NCI-H128 (cell line): ENCODE results near the gene LRRC8E.

Source experiments
- DNase-seq: peaks from one replicate; lab custom pipeline; 2025; ENCODE audit not compliant: unreplicated experiment; lab: John Stamatoyannopoulos, UW

Gene LRRC8E

DNA sequence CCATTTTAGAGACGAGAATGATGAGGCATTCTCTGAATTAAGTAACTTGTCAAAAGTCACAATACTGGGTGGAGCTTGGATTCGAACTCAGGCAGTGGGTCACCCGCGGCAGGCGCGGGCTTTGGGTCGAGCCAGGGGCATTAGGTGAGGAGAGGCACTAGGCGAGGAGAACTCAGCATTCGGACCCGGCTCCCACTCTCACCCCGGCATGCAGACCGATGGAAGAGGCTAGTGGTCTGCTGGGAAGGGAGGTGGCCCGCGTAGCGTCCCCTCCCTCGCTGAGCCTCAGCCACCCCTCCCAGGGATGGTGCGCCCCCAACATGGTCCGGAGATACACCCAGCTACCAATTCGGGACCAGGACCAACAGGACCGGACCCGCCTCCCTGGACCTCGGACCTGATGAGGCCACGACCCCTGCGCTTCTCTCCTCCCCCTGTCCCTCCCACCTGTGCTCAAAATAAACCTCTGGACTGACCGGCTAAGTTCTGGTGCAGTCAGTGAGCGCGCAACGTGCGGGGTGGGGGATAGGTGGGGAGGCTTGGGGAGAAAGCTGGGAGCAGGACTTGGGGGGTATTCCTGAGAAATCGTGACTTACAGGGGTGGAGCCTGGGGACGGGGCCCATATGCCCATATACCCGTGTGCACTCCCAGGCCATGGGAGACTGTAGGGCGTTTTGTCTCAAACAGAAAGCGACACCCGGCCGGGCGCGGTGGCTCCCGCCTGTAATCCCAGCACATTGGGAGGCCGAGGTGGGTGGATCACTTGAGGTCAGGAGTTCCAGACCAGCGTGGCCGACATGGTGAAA is 30.5 kb downstream of the LRRC8E start:
- DNase-seq: no peak

DNA sequence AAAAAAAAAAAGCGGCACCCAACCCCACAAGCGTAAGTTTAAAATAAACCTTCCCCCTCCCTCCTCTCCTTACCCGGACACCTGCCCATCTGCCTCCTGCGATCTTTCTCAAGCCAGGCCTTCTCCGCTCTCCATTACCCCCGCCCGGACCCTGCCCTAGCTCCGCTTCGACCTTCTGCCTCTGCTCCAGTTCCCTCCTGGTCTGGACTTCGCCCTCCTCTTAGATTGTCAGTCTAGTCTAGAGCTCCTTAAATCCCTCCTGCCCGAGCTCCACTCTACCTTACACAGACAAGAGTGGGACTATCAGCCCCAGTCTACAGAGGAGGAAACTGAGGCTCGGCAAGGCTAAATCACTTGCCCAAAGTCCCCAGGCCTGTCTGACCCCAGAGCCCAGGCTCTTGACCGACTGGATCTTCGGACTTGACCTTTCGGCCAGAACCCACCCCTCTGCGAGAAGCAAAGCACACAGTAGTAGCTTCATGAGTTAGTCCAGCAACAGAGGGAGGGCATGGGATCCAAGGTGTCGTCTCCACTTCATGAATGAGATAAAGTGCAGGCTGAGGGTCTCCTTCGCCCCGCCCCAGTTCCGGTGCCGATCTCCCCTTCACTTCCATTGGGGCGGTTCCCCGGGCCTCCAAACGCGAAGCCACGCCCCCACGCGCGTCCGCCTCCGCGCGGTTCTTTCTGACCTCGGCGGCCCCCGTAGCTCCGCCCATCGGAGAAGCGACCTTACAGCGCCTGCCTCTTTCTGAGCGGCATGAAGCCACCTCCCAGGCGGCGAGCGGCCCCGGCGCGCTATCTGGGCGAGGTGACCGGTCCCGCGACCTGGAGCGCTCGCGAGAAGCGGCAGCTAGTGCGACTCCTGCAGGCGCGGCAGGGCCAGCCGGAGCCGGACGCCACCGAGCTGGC is 31.6 kb downstream of the LRRC8E start, which contains the start of gene SNAPC2:
Gene SNAPC2, plus strand, starts transcription at position 729 of the 909 bp plus-strand sequence. Its CDS starts 29 bp downstream, at position 758.
- peak; percentile 82 for DNase-seq

DNA sequence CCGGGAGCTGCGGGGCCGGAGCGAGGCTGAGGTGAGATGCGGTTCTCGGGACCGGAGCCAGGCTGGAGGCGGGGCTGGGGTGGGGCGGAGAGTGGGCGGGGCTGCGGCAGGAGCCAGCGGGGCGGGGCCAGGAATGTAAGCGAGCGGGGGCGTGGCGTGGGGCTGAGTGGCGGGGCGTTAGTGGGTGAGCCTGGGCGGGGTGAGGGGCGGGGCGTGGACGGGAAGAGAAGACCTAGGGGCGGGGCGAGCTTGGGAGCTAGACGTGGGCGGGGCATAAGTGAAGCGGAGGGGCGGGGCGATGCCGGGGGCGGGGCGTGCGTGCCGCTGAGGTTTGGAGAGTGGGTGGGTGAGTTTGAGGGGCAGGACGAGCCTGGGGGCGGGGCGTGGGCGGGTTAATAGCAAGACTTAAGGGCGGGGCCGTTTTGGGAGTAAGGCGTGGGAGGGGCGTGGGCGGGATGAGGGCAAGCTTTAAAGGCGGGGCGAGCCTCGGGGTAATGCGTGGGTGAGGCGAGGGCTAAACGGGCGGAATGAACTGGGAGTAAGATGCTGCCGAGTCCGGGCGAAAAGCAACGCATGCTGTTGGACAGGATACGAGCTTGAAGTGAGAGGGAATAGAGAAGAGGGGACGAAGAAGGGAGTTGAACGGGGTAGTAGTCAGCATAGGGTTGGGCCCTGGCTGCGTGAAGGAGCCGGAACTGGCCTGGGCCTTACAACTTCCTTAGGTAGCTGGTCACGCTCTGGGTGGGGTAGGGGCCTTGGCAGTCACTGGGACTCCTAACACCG is 32.4 kb downstream of the LRRC8E start:
- peak; percentile 93 for DNase-seq

DNA sequence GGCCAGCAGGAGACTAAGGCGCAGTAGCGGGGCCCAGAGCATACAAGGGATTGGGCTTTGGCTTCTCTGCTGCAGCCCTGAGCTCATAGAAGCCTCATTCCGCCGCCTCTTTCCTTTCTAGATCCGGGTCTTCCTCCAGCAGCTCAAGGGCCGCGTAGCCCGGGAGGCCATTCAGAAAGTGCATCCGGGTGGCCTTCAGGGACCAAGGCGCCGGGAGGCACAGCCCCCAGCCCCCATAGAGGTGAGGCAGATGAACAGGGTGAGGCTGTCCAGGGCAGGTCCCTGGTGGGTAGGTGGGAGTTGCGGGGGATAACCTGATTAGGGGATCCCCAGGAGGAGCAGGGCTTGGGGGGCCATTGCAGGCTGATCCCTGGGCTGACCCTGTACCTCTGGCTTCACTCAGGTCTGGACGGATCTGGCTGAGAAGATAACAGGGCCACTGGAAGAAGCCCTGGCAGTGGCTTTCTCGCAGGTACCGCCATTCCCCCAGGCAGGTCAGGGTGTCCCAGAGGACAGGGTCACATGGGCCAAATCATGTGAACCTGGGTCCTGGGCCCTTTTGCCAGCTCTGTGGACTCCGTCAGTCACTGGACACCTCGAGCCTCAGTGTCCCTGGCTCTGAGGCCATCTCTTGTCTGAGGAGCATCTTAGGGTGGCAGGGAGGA is 33.1 kb downstream of the LRRC8E start:
- no peak for DNase-seq

DNA sequence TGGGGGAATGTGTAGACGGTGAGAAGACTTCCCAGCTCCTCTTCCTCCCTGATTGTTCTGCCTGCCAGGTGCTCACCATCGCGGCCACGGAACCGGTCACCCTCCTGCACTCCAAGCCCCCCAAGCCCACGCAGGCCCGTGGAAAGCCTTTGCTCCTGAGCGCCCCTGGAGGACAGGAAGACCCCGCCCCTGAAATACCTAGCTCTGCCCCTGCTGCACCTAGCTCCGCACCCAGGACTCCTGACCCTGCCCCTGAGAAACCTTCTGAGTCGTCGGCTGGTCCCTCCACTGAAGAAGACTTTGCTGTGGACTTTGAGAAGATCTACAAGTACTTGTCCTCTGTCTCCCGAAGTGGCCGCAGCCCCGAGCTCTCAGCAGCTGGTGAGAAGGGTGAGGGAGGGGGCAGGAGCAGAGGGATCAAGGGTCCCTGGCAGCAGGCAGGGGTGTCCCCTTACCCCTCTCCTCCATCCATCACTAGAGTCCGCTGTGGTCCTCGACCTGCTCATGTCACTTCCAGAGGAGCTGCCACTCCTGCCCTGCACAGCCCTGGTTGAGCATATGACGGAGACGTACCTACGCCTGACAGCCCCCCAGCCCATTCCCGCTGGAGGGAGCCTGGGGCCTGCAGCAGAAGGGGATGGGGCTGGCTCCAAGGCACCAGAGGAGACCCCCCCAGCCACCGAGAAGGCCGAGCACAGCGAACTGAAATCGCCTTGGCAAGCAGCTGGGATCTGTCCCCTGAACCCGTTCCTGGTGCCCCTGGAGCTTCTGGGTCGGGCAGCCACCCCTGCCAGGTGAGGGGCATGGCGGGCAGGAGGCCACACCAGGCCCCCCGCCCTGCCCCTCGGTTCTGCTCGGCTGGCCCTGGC is 33.9 kb downstream of the LRRC8E start:
- DNase-seq: no peak

DNA sequence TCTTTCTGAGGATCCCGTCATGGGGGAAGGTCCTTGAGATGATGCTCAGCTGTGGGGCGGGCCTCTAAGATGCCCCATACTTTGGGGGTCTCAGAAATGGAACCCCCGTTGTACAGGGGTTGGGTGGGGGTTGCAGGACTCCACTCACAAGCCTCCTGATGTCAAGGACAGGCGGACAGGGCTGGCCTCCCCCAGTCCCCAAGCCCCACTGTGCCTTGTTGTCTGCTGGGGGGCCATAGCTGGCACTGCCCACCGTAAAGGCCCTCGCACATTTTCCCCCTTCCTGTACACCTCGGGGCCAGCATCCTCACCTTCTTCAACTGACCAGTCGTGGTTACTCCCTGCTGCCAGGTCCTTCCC is 34.5 kb downstream of the LRRC8E start:
- DNase-seq: no peak

DNA sequence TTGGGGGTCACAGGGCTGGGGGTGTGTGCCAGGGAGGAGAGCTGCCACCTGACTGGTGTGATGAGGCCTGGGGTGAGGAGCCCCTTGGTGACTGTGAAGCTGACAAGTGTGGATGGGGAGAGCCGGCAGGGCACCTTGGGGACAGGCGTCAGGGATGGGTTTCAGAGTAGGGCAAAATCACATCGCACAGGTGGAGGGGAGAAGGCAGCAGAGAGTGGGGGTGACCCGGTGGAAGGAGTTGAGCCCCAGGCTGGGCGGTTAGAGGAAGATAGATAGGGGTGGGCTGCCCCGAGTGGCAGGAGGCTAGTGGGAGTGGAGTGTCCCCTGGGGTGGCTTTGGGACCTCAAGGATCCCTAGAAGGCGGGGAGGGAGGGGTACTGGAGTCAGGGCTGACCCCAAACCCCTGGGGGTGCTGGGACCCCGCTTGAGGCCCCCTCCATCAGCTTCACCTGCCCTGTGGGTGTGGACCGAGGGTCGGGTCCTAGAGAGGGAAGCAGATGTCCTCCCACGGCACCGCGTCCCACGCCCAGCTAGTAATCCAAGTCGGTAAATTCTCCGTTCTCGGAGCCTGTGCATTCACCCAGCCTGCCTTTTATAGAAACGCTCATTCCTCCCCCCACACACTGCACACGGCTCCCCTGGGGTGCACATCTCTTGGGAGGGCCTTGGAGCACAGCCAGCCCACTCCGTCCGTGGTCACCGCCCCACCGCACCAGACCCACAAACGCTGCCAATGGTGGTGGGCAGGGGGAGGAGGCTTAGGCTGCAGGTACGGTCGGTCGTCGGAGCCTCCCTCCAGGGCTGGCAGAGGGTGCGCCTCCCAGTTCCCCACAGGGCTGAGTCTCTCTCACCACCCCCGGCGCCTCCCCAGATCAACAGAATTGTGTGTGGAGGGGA is 35.2 kb downstream of the LRRC8E start:
- DNase-seq: no peak

DNA sequence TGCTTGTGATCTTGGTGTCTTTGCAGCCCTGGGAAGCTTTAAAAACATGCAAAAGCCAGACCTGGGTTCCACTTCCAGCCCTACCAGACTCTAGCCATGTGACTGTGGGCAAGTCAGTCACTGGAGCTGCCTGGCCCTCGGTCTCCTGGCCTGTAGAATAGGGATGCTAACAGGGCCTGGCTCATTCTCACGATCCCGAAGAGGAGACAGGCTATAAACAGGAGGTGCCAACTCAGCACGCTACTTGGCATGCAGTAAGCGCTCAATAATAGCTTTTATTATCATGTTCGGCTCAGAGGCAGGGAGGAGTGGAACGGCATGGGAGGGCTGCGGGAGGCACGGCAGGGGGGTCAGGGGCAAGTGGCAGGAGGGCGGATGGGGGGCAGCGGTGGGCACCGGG is 35.9 kb downstream of the LRRC8E start:
- no peak for DNase-seq

DNA sequence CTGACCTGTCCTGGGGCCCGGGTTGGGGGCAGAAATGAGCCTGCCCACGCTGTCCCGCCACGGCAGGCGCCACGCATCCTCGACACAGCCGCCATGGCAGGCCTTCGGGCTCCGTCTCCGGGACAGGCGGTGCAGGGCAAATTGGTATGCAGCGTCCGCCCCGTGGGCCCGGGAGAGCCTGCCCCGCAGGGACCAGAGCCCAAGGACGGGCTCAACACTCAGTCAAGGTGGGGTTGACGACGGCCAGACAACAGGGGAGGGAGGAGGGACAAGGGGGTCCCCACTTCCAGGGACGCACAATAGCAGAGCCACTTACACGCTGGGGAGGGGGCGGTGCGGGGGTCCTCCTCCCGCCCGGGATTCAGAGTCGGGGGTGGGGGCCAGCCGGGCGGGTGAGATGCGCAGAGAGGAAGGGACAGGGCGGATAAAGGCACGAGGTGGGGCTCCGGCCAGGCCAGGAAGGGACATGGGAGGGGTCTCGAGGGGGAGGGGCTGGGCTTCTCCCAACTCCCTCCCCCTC is 36.4 kb downstream of the LRRC8E start:
- no peak for DNase-seq

DNA sequence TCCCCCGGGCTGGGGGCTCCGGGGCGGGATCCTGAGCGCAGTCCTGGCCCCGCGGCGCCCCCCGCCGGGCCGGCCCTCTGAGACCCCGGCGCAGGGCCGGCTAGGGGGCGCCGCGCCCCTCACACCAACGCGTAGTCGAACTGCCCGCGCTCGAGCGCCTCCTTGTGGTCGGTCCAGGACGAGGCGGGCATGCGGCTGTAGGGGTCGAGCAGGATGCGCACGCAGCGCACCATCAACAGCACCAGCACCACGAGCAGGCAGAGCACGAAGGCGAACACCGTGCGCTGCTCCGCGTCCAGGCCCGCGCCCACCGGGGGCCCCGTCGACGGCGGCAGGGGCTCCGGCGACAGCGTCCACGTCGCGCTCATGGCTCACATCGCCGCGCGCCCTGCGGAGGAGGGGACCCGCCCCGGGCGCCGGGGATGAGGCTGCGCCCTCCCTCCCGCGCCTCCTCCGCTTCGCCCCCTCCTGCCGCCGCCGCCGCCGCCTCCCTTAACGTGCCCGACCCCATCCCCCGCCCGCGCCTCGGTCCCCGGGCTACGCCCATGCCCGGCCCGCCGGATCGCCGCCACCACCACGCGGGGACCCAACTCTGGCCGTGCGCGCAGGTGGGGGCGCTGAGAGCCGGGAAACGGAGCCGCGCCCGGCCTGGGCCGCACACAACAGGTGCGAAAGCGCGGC is 37.0 kb downstream of the LRRC8E start:
- DNase-seq: peak; percentile 52

DNA sequence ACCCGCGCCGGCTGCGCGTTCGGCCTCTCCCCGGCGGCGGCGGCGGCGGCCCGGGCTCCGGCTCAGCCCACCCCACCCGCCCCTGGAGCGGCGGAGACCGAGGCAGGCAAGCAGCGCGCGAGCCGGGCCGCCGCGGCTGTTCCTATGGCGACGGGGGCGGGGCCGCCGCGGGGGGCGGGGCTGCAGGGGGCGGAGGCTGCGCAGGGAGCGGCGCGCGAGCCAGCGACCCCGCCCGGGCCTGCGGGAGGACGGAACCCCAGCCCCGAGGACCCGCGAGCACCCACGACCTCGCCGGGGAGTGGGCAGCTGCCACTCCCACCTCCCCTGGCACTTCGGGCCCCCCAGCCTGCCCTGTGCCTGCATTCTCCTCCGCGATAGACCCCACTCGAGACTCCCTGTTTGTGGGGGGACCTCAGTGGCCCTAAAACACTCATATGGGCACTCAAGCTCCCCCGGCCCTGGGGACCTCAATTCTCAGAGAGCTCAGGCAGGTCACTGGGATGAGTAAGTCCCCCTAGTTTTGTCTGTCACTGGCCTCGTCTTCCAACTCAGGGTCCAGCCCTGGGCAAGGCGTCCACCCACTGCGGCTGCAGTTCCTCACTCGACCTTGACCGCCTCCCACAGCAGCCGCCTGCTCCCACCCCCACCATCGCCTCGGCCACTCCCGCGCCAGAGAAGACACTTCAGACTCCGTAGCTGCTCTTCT is 37.9 kb downstream of the LRRC8E start, which contains the start of gene CTXN1:
Gene CTXN1, minus strand, starts transcription at position 115 of the 706 bp plus-strand sequence. CDS start 597 bp downstream, outside the sequence.
- no peak for DNase-seq

DNA sequence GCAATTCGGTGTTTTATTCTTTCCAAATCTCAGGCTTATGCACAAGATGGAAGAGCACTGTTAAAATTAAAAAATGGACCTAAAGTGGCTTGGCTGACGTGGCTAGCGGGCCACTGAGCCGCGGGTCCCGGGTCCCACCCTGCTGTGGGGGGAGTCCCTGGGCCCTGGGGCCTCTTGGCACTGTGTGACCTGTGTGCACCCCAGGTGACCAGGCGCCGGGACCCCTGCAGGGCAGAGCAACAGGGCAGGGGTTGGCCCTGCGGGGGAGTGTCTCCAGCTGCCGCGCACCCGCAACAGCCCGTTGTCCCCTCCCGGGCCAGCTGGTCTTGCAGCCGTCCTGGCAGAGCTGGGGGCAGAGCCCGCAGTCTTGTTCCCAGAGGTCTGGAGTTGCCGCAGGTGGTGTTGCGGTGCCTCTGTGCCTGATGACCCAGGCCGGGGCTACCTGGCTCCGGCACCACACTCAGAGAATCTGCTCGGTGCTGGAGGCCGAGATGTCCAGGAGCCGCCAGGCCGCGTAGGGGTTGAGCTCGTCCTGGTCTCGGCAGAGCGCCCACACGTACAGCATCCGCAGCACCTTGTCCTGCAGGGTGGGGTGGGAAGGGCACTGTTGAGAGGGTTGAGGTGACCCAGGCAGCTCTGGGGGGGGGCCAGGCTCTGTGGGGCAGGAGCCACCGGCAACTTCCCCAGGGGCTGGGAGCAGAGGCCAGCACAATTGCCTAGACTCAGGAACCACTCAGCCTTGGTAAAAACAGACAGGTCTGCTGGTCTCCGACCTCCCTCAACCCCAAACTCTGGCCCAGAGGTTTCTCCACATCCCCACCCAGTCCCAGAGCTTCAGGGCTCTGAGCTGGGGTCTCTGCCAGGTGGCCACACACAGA is 38.7 kb downstream of the LRRC8E start:
- DNase-seq: no peak

DNA sequence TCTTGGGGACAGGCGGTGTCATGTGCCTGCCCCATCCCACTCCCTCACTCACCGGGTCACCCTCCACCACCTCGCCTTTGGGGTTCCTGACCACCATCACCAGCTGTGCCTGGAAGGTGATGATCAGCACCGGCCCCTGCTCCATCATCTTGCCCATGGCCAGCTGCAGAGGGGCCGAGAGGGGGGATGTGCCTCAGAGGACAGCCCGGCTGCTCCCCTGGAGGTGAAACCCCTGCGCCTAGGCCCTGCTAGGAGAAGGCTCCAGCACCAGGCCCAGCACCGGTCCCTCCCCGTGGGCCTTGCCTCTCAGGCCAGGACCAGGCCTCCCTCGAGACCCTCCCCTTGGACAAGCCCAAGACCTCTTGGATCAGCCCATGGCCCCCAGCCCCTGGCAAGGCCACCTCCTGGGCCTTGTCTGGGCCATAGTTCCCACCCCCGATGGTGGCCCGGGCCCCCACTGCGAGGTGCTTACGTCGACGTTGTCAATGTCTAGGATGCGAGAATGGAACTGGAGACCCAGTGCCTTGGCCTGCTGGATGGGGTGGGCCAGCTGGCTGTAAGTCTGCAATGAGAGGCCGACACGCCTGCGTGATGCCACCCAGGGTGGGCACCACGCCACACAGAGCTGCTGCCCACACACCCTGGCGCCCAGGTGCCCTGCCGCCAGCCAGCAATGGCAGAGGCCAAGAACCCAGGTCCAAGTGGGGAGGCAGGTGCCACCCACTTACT is 39.5 kb downstream of the LRRC8E start:
- no peak for DNase-seq

DNA sequence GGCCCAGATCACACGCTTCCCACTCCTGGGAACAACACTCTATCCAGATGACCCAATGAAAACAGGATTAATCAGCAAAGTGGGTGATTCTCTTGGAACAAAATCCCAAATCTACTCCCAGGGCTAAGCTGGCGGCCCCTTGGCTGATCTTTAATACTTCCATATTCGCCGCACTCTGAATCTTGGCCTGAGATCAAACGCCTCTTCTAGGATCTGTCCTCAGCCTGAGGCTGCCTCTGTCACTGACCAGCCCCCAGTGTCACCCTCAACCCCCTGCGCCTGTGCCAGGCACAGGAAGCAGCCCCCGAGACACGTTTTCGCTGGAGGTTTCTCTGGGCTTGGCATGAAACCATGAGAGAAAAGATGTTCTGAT is 40.0 kb downstream of the LRRC8E start:
- DNase-seq: no peak
